OCI-LY1 (cell line): Measurements from ENCODE around the gene RAD51D.

ENCODE experiments used
- H2AFZ ChIP-seq: fragments of 200-600 bp; sonication (generic), shearing (Covaris generic); 2 replicates; pipeline ENCODE4 v1.6.0; 2014; ENCODE audit warnings: antibody characterized with exemption, mild to moderate bottlenecking, low read length
- H3F3A ChIP-seq: fragments of 200-600 bp; sonication (generic), shearing (Covaris generic); 2 replicates; pipeline ENCODE4 v1.6.0; 2014; ENCODE audit warnings: mild to moderate bottlenecking, antibody characterized with exemption, low read length, moderate library complexity; ENCODE audit not compliant: insufficient read depth
- H3K27ac ChIP-seq: fragments of 200-600 bp; sonication (generic); 2 replicates; pipeline ENCODE4 v1.5.1; 2014; ENCODE audit warnings: low read length, mixed run types, mild to moderate bottlenecking, low read depth; ENCODE audit not compliant: poor library complexity, severe bottlenecking
- H3K27me3 ChIP-seq: fragments of 200-600 bp; sonication (generic); 2 replicates; pipeline ENCODE4 v1.6.0; 2014; ENCODE audit warnings: antibody characterized with exemption, mild to moderate bottlenecking, low read length, moderate library complexity; ENCODE audit not compliant: insufficient read depth
- H3K36me3 ChIP-seq: fragments of 200-600 bp; sonication (generic); 2 replicates; pipeline ENCODE4 v1.6.1; 2014; ENCODE audit warnings: mild to moderate bottlenecking, antibody characterized with exemption, low read length, moderate library complexity, mixed read lengths; ENCODE audit not compliant: insufficient read depth
- H3K4me1 ChIP-seq: fragments of 200-600 bp; sonication (generic); 2 replicates; pipeline ENCODE4 v1.5.1; 2014; ENCODE audit warnings: mild to moderate bottlenecking, low read length, moderate library complexity; ENCODE audit not compliant: insufficient read depth, severe bottlenecking
- H3K4me2 ChIP-seq: fragments of 200-600 bp; sonication (generic), shearing (Covaris generic); 2 replicates; pipeline ENCODE4 v1.6.1; 2014; ENCODE audit warnings: low read length
- H3K4me3 ChIP-seq: fragments of 200-600 bp; sonication (generic); 2 replicates; pipeline ENCODE4 v1.5.1; 2014; ENCODE audit warnings: low read length, low read depth, mild to moderate bottlenecking, mixed read lengths; ENCODE audit not compliant: poor library complexity, severe bottlenecking
- H3K79me2 ChIP-seq: fragments of 200-600 bp; shearing (Covaris generic); 2 replicates; pipeline ENCODE4 v1.6.1; 2016; ENCODE audit warnings: mixed run types, low read length, mixed read lengths; ENCODE audit not compliant: insufficient read depth
- H3K9ac ChIP-seq: fragments of 200-600 bp; sonication (generic), shearing (Covaris generic); 2 replicates; pipeline ENCODE4 v1.6.1; 2014; ENCODE audit warnings: mild to moderate bottlenecking, low read length, mixed read lengths
- H3K9me2 ChIP-seq: fragments of 200-600 bp; sonication (generic), shearing (Covaris generic); 2 replicates; pipeline ENCODE4 v1.6.1; 2014; ENCODE audit warnings: low read depth, mild to moderate bottlenecking, low read length, mixed read lengths
- H3K9me3 ChIP-seq: fragments of 200-600 bp; shearing (Covaris generic); 2 replicates; pipeline ENCODE4 v1.6.1; 2014; ENCODE audit warnings: low read length, mixed read lengths
- H4K20me1 ChIP-seq: fragments of 200-600 bp; sonication (generic), shearing (Covaris generic); 2 replicates; pipeline ENCODE4 v1.6.0; 2016; ENCODE audit warnings: mild to moderate bottlenecking, low read length; ENCODE audit not compliant: insufficient read depth
- EZH2 ChIP-seq: fragments of 200-600 bp; sonication (generic), shearing (Covaris generic); IDR thresholded peaks from 2 replicates; pipeline ENCODE4 v1.8.0; 2017; ENCODE audit warnings: borderline replicate concordance, mixed run types, mild to moderate bottlenecking, antibody characterized with exemption, low read length, moderate library complexity, mixed read lengths
- TF ChIP-seq, protein P1 (sequence below): fragments of 200-600 bp; sonication (generic), shearing (Covaris generic); IDR thresholded peaks from 2 replicates; pipeline ENCODE4 v1.5.1; 2017; ENCODE audit warnings: mild to moderate bottlenecking, antibody characterized with exemption, low read length, moderate library complexity, mixed read lengths

The RAD51D gene

DNA sequence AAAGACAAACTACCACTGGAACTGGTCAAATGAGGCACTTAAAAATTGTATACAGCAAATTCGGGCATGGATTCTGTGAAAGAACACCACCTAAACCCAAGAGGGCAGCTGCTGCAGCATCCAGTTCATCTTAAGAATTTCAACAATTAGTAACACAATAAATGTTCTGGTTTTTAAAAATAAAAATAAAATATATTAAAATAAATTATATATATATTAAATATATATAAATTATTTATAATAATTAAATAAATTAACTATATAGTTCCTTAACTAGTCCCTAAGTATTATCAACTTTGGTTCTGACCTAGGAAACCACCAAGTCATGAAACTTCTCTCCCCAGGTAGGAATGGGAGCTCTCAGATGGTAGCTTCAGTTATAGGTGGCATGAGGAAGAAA, 42.8 kb downstream of the RAD51D start:
- no peaks in the 10 kb centered on the region for H3K9me3 ChIP-seq
- H2AFZ ChIP-seq: no peak overlapping the region
- H4K20me1 ChIP-seq: no peaks in the 10 kb centered on the region
- no peak overlapping the region for H3K27ac ChIP-seq
- no peaks in the 10 kb centered on the region for H3K9me2 ChIP-seq
- H3K4me2 ChIP-seq: no peak overlapping the region
- no peaks in the 10 kb centered on the region for H3F3A ChIP-seq
- no peaks in the 10 kb centered on the region for H3K27me3 ChIP-seq
- no peak overlapping the region for H3K9ac ChIP-seq
- TF ChIP-seq EZH2: no peak
- TF ChIP-seq, protein P1, sequence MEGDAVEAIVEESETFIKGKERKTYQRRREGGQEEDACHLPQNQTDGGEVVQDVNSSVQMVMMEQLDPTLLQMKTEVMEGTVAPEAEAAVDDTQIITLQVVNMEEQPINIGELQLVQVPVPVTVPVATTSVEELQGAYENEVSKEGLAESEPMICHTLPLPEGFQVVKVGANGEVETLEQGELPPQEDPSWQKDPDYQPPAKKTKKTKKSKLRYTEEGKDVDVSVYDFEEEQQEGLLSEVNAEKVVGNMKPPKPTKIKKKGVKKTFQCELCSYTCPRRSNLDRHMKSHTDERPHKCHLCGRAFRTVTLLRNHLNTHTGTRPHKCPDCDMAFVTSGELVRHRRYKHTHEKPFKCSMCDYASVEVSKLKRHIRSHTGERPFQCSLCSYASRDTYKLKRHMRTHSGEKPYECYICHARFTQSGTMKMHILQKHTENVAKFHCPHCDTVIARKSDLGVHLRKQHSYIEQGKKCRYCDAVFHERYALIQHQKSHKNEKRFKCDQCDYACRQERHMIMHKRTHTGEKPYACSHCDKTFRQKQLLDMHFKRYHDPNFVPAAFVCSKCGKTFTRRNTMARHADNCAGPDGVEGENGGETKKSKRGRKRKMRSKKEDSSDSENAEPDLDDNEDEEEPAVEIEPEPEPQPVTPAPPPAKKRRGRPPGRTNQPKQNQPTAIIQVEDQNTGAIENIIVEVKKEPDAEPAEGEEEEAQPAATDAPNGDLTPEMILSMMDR: no peak
- H3K4me3 ChIP-seq: no peak overlapping the region
- no peaks in the 10 kb centered on the region for H3K36me3 ChIP-seq
- no peaks in the 10 kb centered on the region for H3K4me1 ChIP-seq
- no peaks in the 10 kb centered on the region for H3K79me2 ChIP-seq

- Histone ChIP-seq H3K9ac (no peak overlapping the region), H3K9me2 (no peaks in the 10 kb centered on the region), H3K27me3 (no peaks in the 10 kb centered on the region), H2AFZ (no peak overlapping the region), H3K4me2 (no peak overlapping the region), H4K20me1 (no peaks in the 10 kb centered on the region), H3K79me2 (no peaks in the 10 kb centered on the region), H3K4me3 (no peak overlapping the region), H3K27ac (no peak overlapping the region), H3F3A (no peaks in the 10 kb centered on the region), H3K4me1 (no peaks in the 10 kb centered on the region), H3K9me3 (no peaks in the 10 kb centered on the region), H3K36me3 (no peaks in the 10 kb centered on the region)
- TF ChIP-seq, protein P1: no peak
- no peak for TF ChIP-seq EZH2
Measured at GRCh38 chr17:35074711-35075707, 44.7 kb downstream of the RAD51D start.

DNA sequence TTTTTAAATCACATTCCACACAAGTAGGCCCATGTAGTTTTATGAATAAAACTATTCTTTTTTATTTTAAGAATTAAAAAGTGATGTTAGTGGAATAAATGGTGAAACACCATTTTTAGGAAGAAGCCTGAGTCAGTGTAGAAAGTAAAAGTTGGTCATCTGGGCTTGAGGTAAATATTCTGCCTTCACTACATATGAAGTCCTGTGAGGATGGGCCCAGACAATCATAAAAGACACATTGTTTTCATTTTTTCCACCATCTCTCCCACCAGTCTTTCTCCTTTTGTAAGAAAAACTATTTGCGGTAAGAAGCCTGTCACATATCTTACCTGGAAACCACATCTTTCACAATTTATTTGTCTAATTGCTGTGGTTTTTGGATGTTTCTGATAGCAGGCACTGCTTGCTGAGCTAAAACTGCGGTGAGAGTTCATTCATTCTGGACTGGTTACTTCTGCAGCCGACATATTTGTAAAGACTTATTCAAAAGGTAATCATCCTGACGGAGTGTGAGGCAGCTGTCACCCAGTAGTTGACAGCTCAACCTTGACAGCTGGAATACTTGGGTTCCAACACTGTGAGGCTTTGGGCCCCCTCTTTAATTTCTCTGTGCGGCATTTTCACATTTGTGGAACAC, 45.6 kb downstream of the RAD51D start:
- H2AFZ ChIP-seq: no peak overlapping the region
- TF ChIP-seq EZH2: no peak
- TF ChIP-seq, protein P1: no peak
- H3K27ac ChIP-seq: no peak overlapping the region
- no peaks in the 10 kb centered on the region for H3K4me1 ChIP-seq
- no peaks in the 10 kb centered on the region for H3F3A ChIP-seq
- H4K20me1 ChIP-seq: no peaks in the 10 kb centered on the region
- no peak overlapping the region for H3K4me3 ChIP-seq
- H3K36me3 ChIP-seq: no peaks in the 10 kb centered on the region
- H3K9ac ChIP-seq: no peak overlapping the region
- H3K4me2 ChIP-seq: no peak overlapping the region
- H3K9me2 ChIP-seq: no peaks in the 10 kb centered on the region
- H3K27me3 ChIP-seq: no peaks in the 10 kb centered on the region
- H3K9me3 ChIP-seq: no peaks in the 10 kb centered on the region
- no peaks in the 10 kb centered on the region for H3K79me2 ChIP-seq
